ENCODE results near the gene TSC22D2.
A peak's percentile ranks its signal among the peaks of the same experiment; 100 is the strongest.

Gene TSC22D2

GRCh38 chr3:150385296-150386242, 22.5 kb upstream of the TSC22D2 start:
- DNase-seq = no peak

- no peak for DNase-seq
Observed at GRCh38 chr3:150388498-150389418, 19.3 kb upstream of the TSC22D2 start.

- DNase-seq = no peak
Observed at GRCh38 chr3:150390087-150390486, 18.0 kb upstream of the TSC22D2 start.

GRCh38 chr3:150391161-150391560, 16.9 kb upstream of the TSC22D2 start:
- DNase-seq = no peak

GRCh38 chr3:150393745-150394144, 14.4 kb upstream of the TSC22D2 start:
- no peak for DNase-seq

- DNase-seq = no peak
Observed at GRCh38 chr3:150394606-150395005, 13.5 kb upstream of the TSC22D2 start.

- DNase-seq = no peak
Observed at GRCh38 chr3:150396491-150396890, 11.6 kb upstream of the TSC22D2 start.

- DNase-seq = no peak
Observed at GRCh38 chr3:150396956-150397550, 11.0 kb upstream of the TSC22D2 start.

- no peak for DNase-seq
Observed at GRCh38 chr3:150399060-150399459, 9.0 kb upstream of the TSC22D2 start.

- no peak for DNase-seq
Observed at GRCh38 chr3:150401285-150401684, 6.8 kb upstream of the TSC22D2 start.

- no peak for DNase-seq
Observed at GRCh38 chr3:150402217-150402616, 5.9 kb upstream of the TSC22D2 start.

GRCh38 chr3:150404023-150404422, 4.1 kb upstream of the TSC22D2 start:
- DNase-seq = no peak

GRCh38 chr3:150407051-150407807, 869 bp upstream of the TSC22D2 start:
- no peak for DNase-seq

GRCh38 chr3:150407808-150408220, 284 bp upstream of the TSC22D2 start:
- no peak for DNase-seq

- DNase-seq = no peak
Observed at GRCh38 chr3:150409125-150409511, 1.0 kb downstream of the TSC22D2 start.

GRCh38 chr3:150409512-150410310, 1.6 kb downstream of the TSC22D2 start:
- DNase-seq = peak; percentile 70

GRCh38 chr3:150410311-150411105, 2.4 kb downstream of the TSC22D2 start:
- peak; percentile 81 for DNase-seq

- DNase-seq = peak; percentile 81
Observed at GRCh38 chr3:150411106-150411460, 3.0 kb downstream of the TSC22D2 start.

GRCh38 chr3:150411546-150411945, 3.4 kb downstream of the TSC22D2 start:
- DNase-seq = no peak

GRCh38 chr3:150411976-150412375, 3.9 kb downstream of the TSC22D2 start:
- DNase-seq = no peak
